Right lobe of liver (tissue), 4 donors: ENCODE measurements around the gene RGPD3.
"Not testable (repeated sequence)": the region's sequence is repeated elsewhere in the genome, so short reads cannot be mapped to it uniquely, and the experiment has no call there.

Source experiments
- POLR2A ChIP-seq: fragments of 450-650 bp; IDR thresholded peaks from one replicate; pipeline ENCODE4 v1.6.1; 2017; ENCODE audit warnings: antibody characterized with exemption, mild to moderate bottlenecking
- TF ChIP-seq, protein P1 (sequence below), 4 donors: fragments of 200-600 bp in 3 of 4; fragments of 450-650 bp in 1 of 4; IDR thresholded peaks; one replicate each; pipeline versions ENCODE4 v1.5.1 to v1.8.0; 2016 to 2022; ENCODE audit warnings: antibody characterized with exemption in 4 of 4, mild to moderate bottlenecking in 2 of 4
- donor health status: DM: no; HTN: no; CAD: no.
- donor health status: DM: no; HTN: no; CAD: no.
- donor health status: DM: no; HTN: yes; CAD: no.

DNA sequence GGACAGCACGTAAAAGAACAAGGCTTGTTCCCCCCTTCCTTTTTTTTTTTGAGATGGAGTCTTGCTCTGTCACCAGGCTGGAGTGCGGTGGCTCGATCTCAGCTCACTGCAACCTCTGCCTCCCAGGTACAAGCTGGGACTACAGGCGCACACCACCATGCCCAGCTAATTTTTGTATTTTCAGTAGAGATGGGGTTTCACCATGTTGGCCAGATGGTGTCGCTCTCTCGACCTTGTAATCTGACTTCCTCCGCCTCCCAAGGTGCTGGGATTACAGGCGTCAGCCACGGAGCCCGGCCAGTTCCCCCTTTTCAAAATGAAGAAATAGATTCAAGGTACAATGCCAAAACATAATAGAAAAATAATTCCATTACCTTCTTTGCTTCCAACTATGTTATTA, 6.3 kb downstream of the RGPD3 start:
- TF ChIP-seq, protein P1, sequence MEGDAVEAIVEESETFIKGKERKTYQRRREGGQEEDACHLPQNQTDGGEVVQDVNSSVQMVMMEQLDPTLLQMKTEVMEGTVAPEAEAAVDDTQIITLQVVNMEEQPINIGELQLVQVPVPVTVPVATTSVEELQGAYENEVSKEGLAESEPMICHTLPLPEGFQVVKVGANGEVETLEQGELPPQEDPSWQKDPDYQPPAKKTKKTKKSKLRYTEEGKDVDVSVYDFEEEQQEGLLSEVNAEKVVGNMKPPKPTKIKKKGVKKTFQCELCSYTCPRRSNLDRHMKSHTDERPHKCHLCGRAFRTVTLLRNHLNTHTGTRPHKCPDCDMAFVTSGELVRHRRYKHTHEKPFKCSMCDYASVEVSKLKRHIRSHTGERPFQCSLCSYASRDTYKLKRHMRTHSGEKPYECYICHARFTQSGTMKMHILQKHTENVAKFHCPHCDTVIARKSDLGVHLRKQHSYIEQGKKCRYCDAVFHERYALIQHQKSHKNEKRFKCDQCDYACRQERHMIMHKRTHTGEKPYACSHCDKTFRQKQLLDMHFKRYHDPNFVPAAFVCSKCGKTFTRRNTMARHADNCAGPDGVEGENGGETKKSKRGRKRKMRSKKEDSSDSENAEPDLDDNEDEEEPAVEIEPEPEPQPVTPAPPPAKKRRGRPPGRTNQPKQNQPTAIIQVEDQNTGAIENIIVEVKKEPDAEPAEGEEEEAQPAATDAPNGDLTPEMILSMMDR (IDR thresholded peaks at IDR 0.05) = peak in 1 of 4 donors; percentile 5
- TF ChIP-seq POLR2A = not testable (repeated sequence)
